Endodermal cell (in vitro differentiated cells): ENCODE results near the gene UROC1. TPM values are rescaled to one million over a fixed set of nuclear protein-coding genes. Genes with fewer than 3 reads are reported as not detected.

Source experiments
- DNase-seq: peaks from one replicate; pipeline ENCODE4 v3.0.0-alpha.2; 2017
- H3K27ac ChIP-seq: 2 replicates; pipeline ENCODE4 v1.5.1; 2013; ENCODE audit warnings: mild to moderate bottlenecking, low read depth, low read length, moderate library complexity
- H3K27me3 ChIP-seq: 2 replicates; pipeline ENCODE4 v1.6.1; 2013; ENCODE audit warnings: mild to moderate bottlenecking, low read length, moderate library complexity; ENCODE audit not compliant: insufficient read depth, control insufficient read depth, poor library complexity, severe bottlenecking
- H3K36me3 ChIP-seq: 2 replicates; pipeline ENCODE4 v1.7.0; 2013; ENCODE audit warnings: mild to moderate bottlenecking, low read length, moderate library complexity; ENCODE audit not compliant: control insufficient read depth, insufficient read depth
- H3K4me1 ChIP-seq: one replicate; pipeline ENCODE4 v1.7.0; 2013; ENCODE audit warnings: low read length; ENCODE audit not compliant: control insufficient read depth, insufficient read depth
- H3K4me3 ChIP-seq: 2 replicates; pipeline ENCODE4 v1.5.1; 2013; ENCODE audit warnings: mild to moderate bottlenecking, low read length, moderate library complexity
- H3K9ac ChIP-seq: 2 replicates; pipeline ENCODE4 v1.6.1; 2013; ENCODE audit warnings: mild to moderate bottlenecking, low read length, moderate library complexity; ENCODE audit not compliant: poor library complexity, severe bottlenecking; ENCODE audit errors: extremely low read depth
- H3K9me3 ChIP-seq: 2 replicates; pipeline ENCODE4 v1.6.1; 2013; ENCODE audit warnings: mild to moderate bottlenecking, low read length, moderate library complexity; ENCODE audit not compliant: control insufficient read depth
- H3K27ac Mint-ChIP-seq: 2 replicates; pipeline ENCODE4 v1.8.0; 2020; ENCODE audit warnings: mixed read lengths
- H3K27me3 Mint-ChIP-seq: 2 replicates; pipeline ENCODE4 v1.8.0; 2021; ENCODE audit warnings: mild to moderate bottlenecking, mixed read lengths; ENCODE audit not compliant: insufficient read depth
- H3K36me3 Mint-ChIP-seq: 2 replicates; pipeline ENCODE4 v1.8.0; 2020; ENCODE audit warnings: low read depth, mixed read lengths
- H3K4me1 Mint-ChIP-seq: 2 replicates; pipeline ENCODE4 v1.8.0; 2020; ENCODE audit warnings: mixed read lengths
- H3K4me3 Mint-ChIP-seq: 2 replicates; pipeline ENCODE4 v1.8.0; 2020; ENCODE audit warnings: mild to moderate bottlenecking, moderate library complexity, mixed read lengths
- H3K9me3 Mint-ChIP-seq: 2 replicates; pipeline ENCODE4 v1.8.0; 2020; ENCODE audit warnings: mild to moderate bottlenecking, mixed read lengths
- WGBS, 2 experiments: methylation state at CpG; one replicate each; pipeline versions ENCODE4 v1.1.5 to v1.1.7; 2013; ENCODE audit warnings: missing lambda C conversion rate in 2 of 2, mixed read lengths in 1 of 2; ENCODE audit not compliant: insufficient coverage in 1 of 2, insufficient read length in 1 of 2; 5-methylcytosine and 5-hydroxymethylcytosine counted together
- total RNA-seq, 2 donors: library from RNA; stranded (reverse); fragmentation: NEBNext Ultra II Directional in 1 of 2; extraction: Animal tissue kit (Norgen Biotek cat#: 25700) in 1 of 2; gene quantifications; 2 replicates in 1 of 2; 3 replicates in 1 of 2; pipeline ENCODE4 v1.2.1, GENCODE V29; 2021
- TF ChIP-seq, protein P1 (sequence below): fragments of 200-600 bp; sonication (generic); conservative IDR thresholded peaks from 2 replicates; pipeline ENCODE4 v1.5.0; 2021; ENCODE audit warnings: antibody characterized with exemption, mild to moderate bottlenecking

Gene UROC1
- total RNA-seq, 2 donors from 2014 or later: not detected

DNA sequence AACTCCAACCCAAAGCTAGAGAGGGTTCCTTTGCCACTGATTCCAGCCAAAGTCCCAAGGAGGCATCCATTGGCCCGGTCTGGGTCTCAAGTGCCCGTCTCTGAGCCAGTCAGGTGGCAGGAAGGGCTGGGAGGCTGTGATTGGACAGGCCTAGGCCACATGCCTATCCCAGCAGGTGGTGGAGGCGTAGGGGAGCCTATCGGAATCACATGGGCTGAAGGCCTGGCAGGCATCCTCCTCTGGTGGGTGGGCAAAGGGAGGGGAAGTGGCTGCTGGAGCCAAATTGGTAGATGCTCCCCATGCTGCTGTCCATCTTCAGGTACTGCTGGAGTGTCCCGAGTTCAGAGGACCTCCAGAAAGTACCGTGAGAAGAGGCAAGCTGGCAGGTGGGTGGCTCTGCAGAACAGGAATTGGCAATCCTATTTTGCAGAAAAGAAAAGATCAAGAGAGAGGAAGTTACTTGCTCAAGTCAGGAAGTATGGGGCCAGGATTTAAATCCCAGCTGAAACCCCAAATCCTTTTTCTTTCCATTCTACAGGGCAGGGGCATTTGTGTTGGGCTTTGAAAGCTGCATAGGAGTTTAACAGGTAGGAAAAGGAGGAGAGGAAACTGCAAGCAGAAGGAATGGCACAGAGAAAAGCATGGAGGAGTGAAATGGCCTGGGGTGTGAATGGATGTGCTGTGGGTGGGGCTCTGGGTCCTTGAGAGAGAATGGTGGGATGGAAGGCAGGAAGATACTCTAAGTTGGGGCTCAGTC lies 10.1 kb upstream of the UROC1 start:
- 73 to 76% methylated on average over 6 of the region's 6 CpGs for WGBS, 2 experiments

DNA sequence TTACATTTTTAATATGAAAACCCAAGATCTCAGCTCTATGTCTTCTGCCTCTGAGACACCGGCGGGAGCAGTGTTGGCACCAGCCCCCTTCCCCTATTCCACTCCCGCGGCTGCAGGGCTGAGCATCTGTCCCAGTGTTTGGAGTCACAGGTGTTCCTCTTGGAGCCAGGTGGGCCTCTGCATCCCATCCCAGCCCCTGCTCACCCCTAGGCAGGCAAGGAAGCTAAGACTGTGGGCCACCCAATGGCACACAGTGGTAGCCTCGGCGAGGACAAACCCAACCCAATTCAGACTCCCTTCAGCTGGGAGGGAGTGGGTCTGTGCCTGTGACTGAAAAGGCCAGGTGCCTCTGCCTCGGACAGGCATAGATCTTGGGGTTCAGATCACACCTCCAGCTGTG lies 9.4 kb upstream of the UROC1 start:
- Mint-ChIP-seq H3K4me1 (no peaks in the 10 kb centered on the region), H3K27me3 (peaks cover 31% of the 10 kb centered on the region), H3K27ac (no peak overlapping the region), H3K9me3 (no peaks in the 10 kb centered on the region), H3K36me3 (no peaks in the 10 kb centered on the region), H3K4me3 (no peak overlapping the region)
- WGBS, 2 experiments: 87 to 100% methylated on average over 2 to 7 of the region's 7 CpGs
- Histone ChIP-seq H3K4me3 (no peak overlapping the region), H3K36me3 (no peaks in the 10 kb centered on the region), H3K4me1 (no peaks in the 10 kb centered on the region), H3K27ac (no peak overlapping the region), H3K27me3 (peaks cover 29% of the 10 kb centered on the region), H3K9ac (no peak overlapping the region), H3K9me3 (no peaks in the 10 kb centered on the region)
- no peak for DNase-seq
- TF ChIP-seq, protein P1, sequence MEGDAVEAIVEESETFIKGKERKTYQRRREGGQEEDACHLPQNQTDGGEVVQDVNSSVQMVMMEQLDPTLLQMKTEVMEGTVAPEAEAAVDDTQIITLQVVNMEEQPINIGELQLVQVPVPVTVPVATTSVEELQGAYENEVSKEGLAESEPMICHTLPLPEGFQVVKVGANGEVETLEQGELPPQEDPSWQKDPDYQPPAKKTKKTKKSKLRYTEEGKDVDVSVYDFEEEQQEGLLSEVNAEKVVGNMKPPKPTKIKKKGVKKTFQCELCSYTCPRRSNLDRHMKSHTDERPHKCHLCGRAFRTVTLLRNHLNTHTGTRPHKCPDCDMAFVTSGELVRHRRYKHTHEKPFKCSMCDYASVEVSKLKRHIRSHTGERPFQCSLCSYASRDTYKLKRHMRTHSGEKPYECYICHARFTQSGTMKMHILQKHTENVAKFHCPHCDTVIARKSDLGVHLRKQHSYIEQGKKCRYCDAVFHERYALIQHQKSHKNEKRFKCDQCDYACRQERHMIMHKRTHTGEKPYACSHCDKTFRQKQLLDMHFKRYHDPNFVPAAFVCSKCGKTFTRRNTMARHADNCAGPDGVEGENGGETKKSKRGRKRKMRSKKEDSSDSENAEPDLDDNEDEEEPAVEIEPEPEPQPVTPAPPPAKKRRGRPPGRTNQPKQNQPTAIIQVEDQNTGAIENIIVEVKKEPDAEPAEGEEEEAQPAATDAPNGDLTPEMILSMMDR: no peak

More for the DNA sequence above, 10.1 kb upstream of the UROC1 start:
- peak; percentile 74 for DNase-seq
- H3K9me3 ChIP-seq: no peaks in the 10 kb centered on the region
- no peaks in the 10 kb centered on the region for H3K4me1 Mint-ChIP-seq
- no peak overlapping the region for H3K4me3 ChIP-seq
- no peak overlapping the region for H3K9ac ChIP-seq
- H3K27ac ChIP-seq: no peak overlapping the region
- no peak overlapping the region for H3K27ac Mint-ChIP-seq
- H3K4me3 Mint-ChIP-seq: no peak overlapping the region
- peaks cover 30% of the 10 kb centered on the region for H3K27me3 ChIP-seq
- no peaks in the 10 kb centered on the region for H3K9me3 Mint-ChIP-seq
- H3K4me1 ChIP-seq: no peaks in the 10 kb centered on the region
- no peaks in the 10 kb centered on the region for H3K36me3 ChIP-seq
- no peaks in the 10 kb centered on the region for H3K36me3 Mint-ChIP-seq
- TF ChIP-seq, protein P1: no peak
- H3K27me3 Mint-ChIP-seq: peaks cover 26% of the 10 kb centered on the region

DNA sequence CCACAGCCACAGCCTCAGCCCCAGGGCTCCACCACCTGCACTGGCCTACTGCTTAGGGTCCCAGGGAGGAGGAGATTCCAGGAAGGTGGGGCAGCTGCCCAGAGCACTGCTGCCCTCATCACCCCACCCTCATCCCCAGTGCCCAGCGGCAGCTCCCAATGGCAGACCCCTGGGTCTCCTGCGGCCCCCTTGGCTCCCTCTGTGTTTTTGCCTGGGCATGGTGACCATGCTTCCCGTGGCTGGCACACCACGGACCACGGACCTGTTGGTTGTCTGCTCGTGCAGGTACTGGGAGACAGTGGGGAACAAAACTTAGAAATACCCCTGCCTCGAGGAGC lies 9.1 kb upstream of the UROC1 start:
- no peak overlapping the region for H3K27ac ChIP-seq
- Mint-ChIP-seq H3K27ac (no peak overlapping the region), H3K4me1 (no peaks in the 10 kb centered on the region), H3K4me3 (no peak overlapping the region), H3K27me3 (peaks cover 31% of the 10 kb centered on the region), H3K36me3 (no peaks in the 10 kb centered on the region), H3K9me3 (no peaks in the 10 kb centered on the region)
- H3K36me3 ChIP-seq: no peaks in the 10 kb centered on the region
- TF ChIP-seq, protein P1: no peak
- H3K27me3 ChIP-seq: peaks cover 27% of the 10 kb centered on the region
- 91 to 92% methylated on average over 6 to 7 of the region's 7 CpGs for WGBS, 2 experiments
- H3K4me1 ChIP-seq: no peaks in the 10 kb centered on the region
- DNase-seq: no peak
- no peak overlapping the region for H3K4me3 ChIP-seq
- no peak overlapping the region for H3K9ac ChIP-seq
- no peaks in the 10 kb centered on the region for H3K9me3 ChIP-seq
